ENCODE data around the gene RMND5A.

- TF ChIP-seq POLR2A (IDR thresholded peaks at IDR 0.05; ENCODE audit: low read length), result no peak
- TF ChIP-seq GATA1 (IDR thresholded peaks at IDR 0.05; ENCODE audit: low read depth, low read length), result no peak
Measured at GRCh38 chr2:86790134-86790675, 70.1 kb downstream of the RMND5A start.

Data from erythroblast (primary cell).